ENCODE measurements around the gene NUTM2A. TPM values are rescaled to one million over a fixed set of nuclear protein-coding genes. Genes with fewer than 3 reads are reported as not detected.
"Not testable (repeated sequence)": the region's sequence is repeated elsewhere in the genome, so short reads cannot be mapped to it uniquely, and the experiment has no call there.

NUTM2A gene
- total and polyA plus RNA-seq, 10 of the 15 experiments (the other 5 are each of a cell fraction or from before 2014, with no cell fraction given) = 0.03 to 0.38 (median 0.13) TPM; not detected in 5

- CTCF ChIA-PET; H3K4me2 ChIP-seq (ENCODE audit: control insufficient read depth, insufficient read depth); H3K27me3 ChIP-seq (replicated peaks in 1 of 2; ENCODE audit: control insufficient read depth in 2 of 2, insufficient read depth in 2 of 2, low read length in 1 of 2); H4K20me1 ChIP-seq (ENCODE audit: control insufficient read depth, insufficient read depth); BruUV-seq (replicated peaks); SMC1A ChIA-PET (ENCODE audit: uncharacterized antibody, unreplicated experiment); H3K9me3 ChIP-seq (replicated peaks; ENCODE audit: control insufficient read depth, insufficient read depth, low read length); H3K79me2 ChIP-seq (ENCODE audit: control insufficient read depth, insufficient read depth, low read length); H3K4me3 ChIP-seq; H3K4me1 ChIP-seq (ENCODE audit: control insufficient read depth, insufficient read depth, low read length); FAIRE-seq; H3K9ac ChIP-seq (ENCODE audit: control insufficient read depth, insufficient read depth, low read length); POLR2A ChIA-PET; in situ Hi-C loops (cut with MboI); RAD21 ChIA-PET (ENCODE audit: unreplicated experiment); H3K36me3 ChIP-seq (ENCODE audit: control insufficient read depth in 2 of 2, insufficient read depth in 2 of 2, low read length in 1 of 2); H3K27ac ChIP-seq (ENCODE audit: control insufficient read depth, insufficient read depth): not testable (repeated sequence)
- ATAC-seq (peak; percentile 77), DNase-seq (ENCODE audit: low read depth, low spot score) (peak; percentile 36)
- 22% methylated on average over 6 of the region's 6 CpGs for WGBS (ENCODE audit: insufficient coverage, insufficient replicate concordance, low lambda C conversion rate, missing lambda C conversion rate)
- TF ChIP-seq PBX3 (IDR thresholded peaks at IDR 0.05; ENCODE audit: insufficient replicate concordance, low read depth, low read length) (peak; percentile 65), PAX8 (IDR thresholded peaks at IDR 0.05) (0 out of 2 replicates have a peak, but pooled peaks have one; percentile 29), PKNOX1 (IDR thresholded peaks at IDR 0.05) (peak; percentile 94), ATF7 (IDR thresholded peaks at IDR 0.05; ENCODE audit: low read depth) (peak; percentile 64; the same call in 1 of the 2 replicates), MLLT1 (IDR thresholded peaks at IDR 0.05) (peak; percentile 50; the same call in 1 of the 2 replicates), YY1 (IDR thresholded peaks at IDR 0.05; ENCODE audit: low read depth, low read length) (0 out of 2 replicates have a peak, but pooled peaks have one; percentile 29), CREM (IDR thresholded peaks at IDR 0.05; ENCODE audit: low read depth) (0 out of 2 replicates have a peak, but pooled peaks have one; percentile 17)
- intact Hi-C loops (cut with micrococcal nuclease; ENCODE audit: unreplicated experiment) = loop anchor here (5.0 kb wide), 1 partner anchor 264 kb away; no protein-coding TSS in a partner anchor
- H2AFZ ChIP-seq (ENCODE audit: control insufficient read depth, low read depth, low read length) = peak overlapping the region; percentile 34
Observed at GRCh38 chr10:87200924-87201323, 24.3 kb upstream of the NUTM2A start.

- H3K27me3 ChIP-seq (replicated peaks in 1 of 2; ENCODE audit: control insufficient read depth in 2 of 2, insufficient read depth in 2 of 2, low read length in 1 of 2); H3K9ac ChIP-seq (ENCODE audit: control insufficient read depth, insufficient read depth, low read length); H3K4me1 ChIP-seq (ENCODE audit: control insufficient read depth, insufficient read depth, low read length); H3K36me3 ChIP-seq (ENCODE audit: control insufficient read depth in 2 of 2, insufficient read depth in 2 of 2, low read length in 1 of 2); POLR2A ChIA-PET; H3K4me2 ChIP-seq (ENCODE audit: control insufficient read depth, insufficient read depth); SMC1A ChIA-PET (ENCODE audit: uncharacterized antibody, unreplicated experiment); BruUV-seq (replicated peaks); H3K79me2 ChIP-seq (ENCODE audit: control insufficient read depth, insufficient read depth, low read length); in situ Hi-C loops (cut with MboI); H3K27ac ChIP-seq (ENCODE audit: control insufficient read depth, insufficient read depth); DNase-seq (ENCODE audit: low read depth, low spot score); H2AFZ ChIP-seq (ENCODE audit: control insufficient read depth, low read depth, low read length); RAD21 ChIA-PET (ENCODE audit: unreplicated experiment); CTCF ChIA-PET; H4K20me1 ChIP-seq (ENCODE audit: control insufficient read depth, insufficient read depth); H3K9me3 ChIP-seq (replicated peaks; ENCODE audit: control insufficient read depth, insufficient read depth, low read length): not testable (repeated sequence)
- FAIRE-seq = peak; percentile 54
- peak overlapping the region; percentile 41; the same call in 1 of the 2 replicates for H3K4me3 ChIP-seq
- ATAC-seq = peak; percentile 52
- 0% methylated on average over 2 of the region's 4 CpGs for WGBS (ENCODE audit: insufficient coverage, insufficient replicate concordance, low lambda C conversion rate, missing lambda C conversion rate)
- intact Hi-C loops (cut with micrococcal nuclease; ENCODE audit: unreplicated experiment) = loop anchor here (5.0 kb wide), 1 partner anchor 268 kb away; no protein-coding TSS in a partner anchor
Observed at GRCh38 chr10:87204801-87205200, 20.4 kb upstream of the NUTM2A start.

GRCh38 chr10:87206922-87207321 lies 18.3 kb upstream of the NUTM2A start:
- FAIRE-seq; POLR2A ChIA-PET; intact Hi-C loops (cut with micrococcal nuclease; ENCODE audit: unreplicated experiment); H4K20me1 ChIP-seq (ENCODE audit: control insufficient read depth, insufficient read depth); SMC1A ChIA-PET (ENCODE audit: uncharacterized antibody, unreplicated experiment); H3K4me1 ChIP-seq (ENCODE audit: control insufficient read depth, insufficient read depth, low read length); CTCF ChIA-PET; H3K79me2 ChIP-seq (ENCODE audit: control insufficient read depth, insufficient read depth, low read length); H3K9me3 ChIP-seq (replicated peaks; ENCODE audit: control insufficient read depth, insufficient read depth, low read length); H3K27ac ChIP-seq (ENCODE audit: control insufficient read depth, insufficient read depth); H3K36me3 ChIP-seq (ENCODE audit: control insufficient read depth in 2 of 2, insufficient read depth in 2 of 2, low read length in 1 of 2); in situ Hi-C loops (cut with MboI); ATAC-seq; H3K4me2 ChIP-seq (ENCODE audit: control insufficient read depth, insufficient read depth); BruUV-seq (replicated peaks); H3K9ac ChIP-seq (ENCODE audit: control insufficient read depth, insufficient read depth, low read length); DNase-seq (ENCODE audit: low read depth, low spot score); H3K27me3 ChIP-seq (replicated peaks in 1 of 2; ENCODE audit: control insufficient read depth in 2 of 2, insufficient read depth in 2 of 2, low read length in 1 of 2); RAD21 ChIA-PET (ENCODE audit: unreplicated experiment); H2AFZ ChIP-seq (ENCODE audit: control insufficient read depth, low read depth, low read length); H3K4me3 ChIP-seq: not testable (repeated sequence)
- 97% methylated on average over 4 of the region's 4 CpGs for WGBS (ENCODE audit: insufficient coverage, insufficient replicate concordance, low lambda C conversion rate, missing lambda C conversion rate)

Data from GM12878 (cell line).